GM19193 (cell line): ENCODE measurements around the gene ACOT7.

ENCODE experiments used
- POLR2A ChIP-seq: IDR thresholded peaks from 4 replicates; pipeline ENCODE4 v1.6.1; 2011; ENCODE audit not compliant: insufficient read depth, insufficient read length; ENCODE audit errors: extremely low read depth

The ACOT7 gene

GRCh38 chr1:6353955-6354658 is 39.5 kb downstream of the ACOT7 start:
- no peak for TF ChIP-seq POLR2A

DNA sequence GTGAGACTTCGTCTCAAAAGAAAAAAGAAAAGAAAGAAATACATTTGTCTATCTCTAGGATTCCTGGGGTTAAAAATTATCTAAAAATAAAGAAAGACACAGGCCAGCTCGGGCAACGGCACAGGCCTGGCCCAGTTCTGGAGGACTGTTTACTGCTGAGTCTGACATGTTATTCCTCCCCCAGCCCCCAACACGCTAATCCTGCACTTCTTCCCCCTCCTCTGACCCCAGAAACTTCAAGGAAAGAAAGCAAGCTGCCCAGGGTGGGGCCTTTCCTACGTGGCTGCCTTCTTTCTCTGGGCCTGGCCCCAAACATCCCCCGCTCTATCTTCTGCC is 40.0 kb downstream of the ACOT7 start:
- no peak for TF ChIP-seq POLR2A

GRCh38 chr1:6352138-6352563 is 41.4 kb downstream of the ACOT7 start:
- no peak for TF ChIP-seq POLR2A

DNA sequence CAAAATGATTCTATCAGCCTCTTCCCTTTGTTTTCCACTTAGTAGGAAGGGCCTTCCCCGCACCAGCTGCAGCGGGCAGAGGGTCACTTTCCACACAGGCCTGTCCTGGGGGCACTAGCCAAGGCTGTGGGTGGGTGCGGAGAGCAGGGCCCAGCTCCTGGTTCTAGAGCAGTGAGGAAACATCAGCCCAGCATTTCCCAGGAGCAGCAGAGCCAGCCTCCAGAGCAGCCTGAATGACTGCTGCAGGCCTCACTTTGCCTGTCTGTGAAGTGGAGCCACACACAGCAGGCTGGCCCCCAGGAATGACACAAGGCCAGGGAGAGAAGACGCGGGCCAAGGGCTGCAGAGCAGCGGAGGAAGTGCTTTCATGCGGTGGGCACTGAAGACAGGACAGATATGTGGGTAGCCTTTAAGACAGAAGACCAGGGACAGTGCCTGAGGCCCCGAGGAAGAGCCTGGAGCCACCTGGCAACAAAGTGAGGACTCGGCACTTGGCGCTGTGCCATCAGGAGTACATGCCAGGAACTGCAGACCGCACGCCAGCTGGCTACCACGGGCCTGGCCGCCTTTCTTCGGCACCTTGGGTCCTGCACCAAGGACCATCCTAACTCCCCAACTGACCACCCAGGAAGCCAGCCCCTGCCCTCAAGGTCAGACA is 42.0 kb downstream of the ACOT7 start:
- no peak for TF ChIP-seq POLR2A

- no peak for TF ChIP-seq POLR2A
Measured at GRCh38 chr1:6350416-6351088, 43.0 kb downstream of the ACOT7 start.

DNA sequence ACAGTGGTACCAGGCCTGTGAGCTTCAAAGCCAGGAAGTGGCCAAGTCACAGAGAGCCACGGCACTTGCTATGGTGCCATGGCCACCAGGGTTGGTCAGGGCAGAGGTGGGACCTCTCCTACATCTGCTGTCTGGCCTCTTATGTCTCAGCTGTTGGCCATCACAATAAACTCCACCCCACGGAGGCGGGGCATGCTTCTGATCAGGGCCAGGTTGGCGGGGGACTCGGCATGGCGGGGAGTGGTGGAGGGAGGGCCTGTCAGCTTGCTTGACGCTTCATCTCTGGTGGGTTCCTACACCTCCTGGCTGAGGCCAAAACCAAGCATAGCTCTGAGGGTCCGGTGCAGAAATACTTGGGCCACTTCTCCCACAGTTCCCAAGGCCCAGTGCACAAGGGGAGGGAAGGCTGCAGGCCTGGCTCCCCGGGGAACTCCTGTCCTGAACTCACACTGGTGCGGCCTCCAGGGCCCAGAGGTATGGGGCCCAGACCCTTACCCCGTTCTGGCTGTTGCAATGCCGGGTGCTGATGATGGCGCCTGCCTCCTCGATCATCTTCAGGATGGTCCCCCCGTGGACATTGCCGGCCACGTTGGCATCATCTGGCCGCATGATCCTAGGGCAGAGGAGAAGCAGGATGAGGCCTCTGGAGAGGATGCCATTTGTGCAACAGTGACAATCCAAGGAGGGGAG is 44.2 kb downstream of the ACOT7 start:
- no peak for TF ChIP-seq POLR2A

DNA sequence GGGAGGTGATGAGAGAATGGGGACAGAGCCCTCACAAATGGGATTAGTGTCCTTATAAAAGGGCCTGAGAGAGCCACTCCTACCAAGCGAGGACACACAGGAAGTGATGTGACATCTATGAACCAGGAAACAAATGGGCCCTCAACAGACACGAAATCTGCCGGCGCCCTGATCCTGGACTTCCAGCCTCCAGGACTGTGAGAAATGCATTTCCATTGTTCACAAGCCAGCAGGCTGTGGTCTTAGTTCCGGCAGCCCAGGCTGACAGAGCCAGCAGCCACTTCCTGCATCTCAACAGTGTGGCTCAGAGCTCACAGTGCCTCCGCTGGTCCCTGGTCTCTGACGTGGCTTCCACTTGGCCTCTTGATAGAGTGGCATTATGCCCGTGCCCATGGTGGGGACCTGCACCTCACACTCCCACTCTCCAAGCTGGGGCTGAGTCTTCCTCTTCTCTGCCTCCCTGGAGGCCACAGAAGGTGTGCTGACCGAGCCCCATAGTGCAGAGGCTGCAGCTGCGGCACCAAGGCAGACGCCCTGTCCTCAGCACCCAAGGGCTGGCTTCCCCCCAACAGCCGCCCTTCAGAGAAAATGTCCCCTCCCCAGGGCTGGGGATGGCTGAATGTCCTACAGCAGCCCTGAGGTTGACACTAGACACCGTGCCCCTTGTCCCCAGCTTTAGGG is 44.9 kb downstream of the ACOT7 start:
- TF ChIP-seq POLR2A = no peak

GRCh38 chr1:6347641-6348487 is 45.7 kb downstream of the ACOT7 start:
- TF ChIP-seq POLR2A = no peak

DNA sequence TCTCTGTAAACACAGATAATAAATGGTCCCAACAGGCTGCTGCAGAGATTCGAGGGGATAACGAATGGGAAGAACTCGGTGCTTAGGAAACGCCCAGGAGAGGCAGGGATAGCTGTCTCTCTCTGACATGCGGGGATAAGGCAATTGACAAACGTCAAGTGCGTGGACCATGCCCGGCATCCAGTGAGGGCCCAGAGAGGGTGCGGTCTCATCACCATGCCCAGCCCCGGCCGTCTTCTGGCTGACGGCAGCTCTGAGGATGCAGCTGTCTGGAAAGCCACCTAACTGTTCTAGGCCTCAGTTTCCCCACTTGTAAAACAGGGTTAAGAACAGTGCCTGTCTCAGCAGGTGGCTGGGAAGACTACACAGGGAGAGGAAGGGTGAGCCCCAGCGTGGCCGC is 48.1 kb downstream of the ACOT7 start:
- TF ChIP-seq POLR2A = no peak

GRCh38 chr1:6345009-6345408 is 48.6 kb downstream of the ACOT7 start:
- TF ChIP-seq POLR2A = no peak

- no peak for TF ChIP-seq POLR2A
Measured at GRCh38 chr1:6343506-6344405, 49.8 kb downstream of the ACOT7 start.

DNA sequence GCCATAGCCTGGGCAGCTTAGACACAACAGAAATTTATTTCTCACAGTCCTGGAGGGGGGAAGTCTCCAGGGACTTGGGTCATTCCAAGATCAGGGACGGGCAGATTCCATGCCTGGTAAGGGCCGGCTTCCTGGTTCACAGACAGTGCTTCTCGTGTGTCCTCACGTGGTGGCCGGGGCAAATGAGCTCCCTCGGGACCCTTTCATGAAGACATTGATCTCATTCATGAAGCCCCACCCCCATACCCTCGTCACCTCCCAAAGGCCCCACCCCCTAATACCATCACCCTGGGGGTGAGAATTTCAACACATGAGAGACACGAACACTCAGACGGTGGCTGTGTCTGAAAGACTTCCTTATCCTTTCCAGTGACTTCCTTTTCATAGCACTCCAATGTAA is 51.5 kb downstream of the ACOT7 start:
- TF ChIP-seq POLR2A = no peak

GRCh38 chr1:6338695-6339094 is 54.9 kb downstream of the ACOT7 start:
- TF ChIP-seq POLR2A = no peak
